ENCODE data around the gene RALGAPA2. TPM values are rescaled to one million over a fixed set of nuclear protein-coding genes. Genes with fewer than 3 reads are reported as not detected.

Gene RALGAPA2
- total RNA-seq, 1 donor from 2014 or later: 30.3 TPM

DNA sequence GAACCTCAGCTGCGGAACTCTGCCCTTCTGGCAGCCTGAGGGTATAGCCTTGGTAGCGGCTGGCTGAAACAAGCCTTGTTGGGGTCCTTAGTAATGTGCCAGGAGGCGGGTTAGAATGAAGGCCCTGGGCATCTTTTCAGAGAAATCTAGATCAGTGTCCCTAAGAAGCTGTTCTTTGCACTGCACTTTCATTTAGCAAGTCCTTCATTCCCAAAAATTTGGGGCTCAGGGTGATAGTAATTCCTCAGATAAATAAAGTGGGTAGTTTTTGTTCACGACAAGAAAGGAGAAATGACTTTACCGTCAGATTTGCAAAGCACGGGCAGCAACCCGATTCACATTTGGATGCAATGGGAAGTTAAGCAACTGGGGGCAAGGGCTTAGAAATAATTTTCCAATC, 341.4 kb downstream of the RALGAPA2 start:
- Mint-ChIP-seq H3K27me3 (ENCODE audit: unreplicated experiment) (peaks cover 24% of the 10 kb centered on the region), H3K4me3 (ENCODE audit: unreplicated experiment) (no peak overlapping the region), H3K36me3 (ENCODE audit: low read depth, unreplicated experiment) (peaks cover 5% of the 10 kb centered on the region), H3K9me3 (ENCODE audit: unreplicated experiment) (no peaks in the 10 kb centered on the region), H3K27ac (ENCODE audit: unreplicated experiment) (no peak overlapping the region), H3K4me1 (ENCODE audit: unreplicated experiment) (peaks cover 8% of the 10 kb centered on the region)
- DNase-seq (ENCODE audit: low spot score): no peak
- TF ChIP-seq, protein P1, sequence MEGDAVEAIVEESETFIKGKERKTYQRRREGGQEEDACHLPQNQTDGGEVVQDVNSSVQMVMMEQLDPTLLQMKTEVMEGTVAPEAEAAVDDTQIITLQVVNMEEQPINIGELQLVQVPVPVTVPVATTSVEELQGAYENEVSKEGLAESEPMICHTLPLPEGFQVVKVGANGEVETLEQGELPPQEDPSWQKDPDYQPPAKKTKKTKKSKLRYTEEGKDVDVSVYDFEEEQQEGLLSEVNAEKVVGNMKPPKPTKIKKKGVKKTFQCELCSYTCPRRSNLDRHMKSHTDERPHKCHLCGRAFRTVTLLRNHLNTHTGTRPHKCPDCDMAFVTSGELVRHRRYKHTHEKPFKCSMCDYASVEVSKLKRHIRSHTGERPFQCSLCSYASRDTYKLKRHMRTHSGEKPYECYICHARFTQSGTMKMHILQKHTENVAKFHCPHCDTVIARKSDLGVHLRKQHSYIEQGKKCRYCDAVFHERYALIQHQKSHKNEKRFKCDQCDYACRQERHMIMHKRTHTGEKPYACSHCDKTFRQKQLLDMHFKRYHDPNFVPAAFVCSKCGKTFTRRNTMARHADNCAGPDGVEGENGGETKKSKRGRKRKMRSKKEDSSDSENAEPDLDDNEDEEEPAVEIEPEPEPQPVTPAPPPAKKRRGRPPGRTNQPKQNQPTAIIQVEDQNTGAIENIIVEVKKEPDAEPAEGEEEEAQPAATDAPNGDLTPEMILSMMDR (IDR thresholded peaks at IDR 0.05; ENCODE audit: unreplicated experiment): no peak

DNA sequence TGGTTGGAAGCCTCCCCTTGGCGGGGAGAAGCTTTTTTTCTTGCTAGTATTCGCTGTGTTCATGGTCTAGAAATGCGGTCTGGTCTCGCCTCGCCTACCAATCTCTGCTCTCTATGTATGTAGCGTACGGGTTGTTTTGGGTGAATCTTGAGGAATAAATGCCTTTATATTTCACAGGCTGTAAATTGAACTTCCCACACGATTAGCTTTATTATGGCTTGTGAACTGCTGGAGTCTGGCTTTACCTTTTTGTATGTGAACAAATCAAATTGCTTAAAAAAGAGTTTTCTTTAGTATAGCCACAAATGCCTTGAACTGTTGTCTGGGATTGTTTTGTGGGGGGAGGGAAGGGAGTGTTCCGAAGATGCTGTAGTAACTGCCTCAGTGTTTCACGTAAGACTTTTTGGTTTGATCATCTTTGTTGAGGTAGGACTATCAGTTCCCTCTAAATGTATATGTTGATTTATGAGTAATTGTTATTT, 342.3 kb downstream of the RALGAPA2 start:
- TF ChIP-seq, protein P1 (IDR thresholded peaks at IDR 0.05; ENCODE audit: unreplicated experiment): no peak
- Mint-ChIP-seq H3K4me3 (ENCODE audit: unreplicated experiment) (peak overlapping the region; percentile 30), H3K9me3 (ENCODE audit: unreplicated experiment) (no peaks in the 10 kb centered on the region), H3K27me3 (ENCODE audit: unreplicated experiment) (peaks cover 29% of the 10 kb centered on the region), H3K27ac (ENCODE audit: unreplicated experiment) (peak overlapping the region; percentile 40), H3K36me3 (ENCODE audit: low read depth, unreplicated experiment) (peaks cover 5% of the 10 kb centered on the region), H3K4me1 (ENCODE audit: unreplicated experiment) (peaks cover 8% of the 10 kb centered on the region)
- no peak for DNase-seq (ENCODE audit: low spot score)

DNA sequence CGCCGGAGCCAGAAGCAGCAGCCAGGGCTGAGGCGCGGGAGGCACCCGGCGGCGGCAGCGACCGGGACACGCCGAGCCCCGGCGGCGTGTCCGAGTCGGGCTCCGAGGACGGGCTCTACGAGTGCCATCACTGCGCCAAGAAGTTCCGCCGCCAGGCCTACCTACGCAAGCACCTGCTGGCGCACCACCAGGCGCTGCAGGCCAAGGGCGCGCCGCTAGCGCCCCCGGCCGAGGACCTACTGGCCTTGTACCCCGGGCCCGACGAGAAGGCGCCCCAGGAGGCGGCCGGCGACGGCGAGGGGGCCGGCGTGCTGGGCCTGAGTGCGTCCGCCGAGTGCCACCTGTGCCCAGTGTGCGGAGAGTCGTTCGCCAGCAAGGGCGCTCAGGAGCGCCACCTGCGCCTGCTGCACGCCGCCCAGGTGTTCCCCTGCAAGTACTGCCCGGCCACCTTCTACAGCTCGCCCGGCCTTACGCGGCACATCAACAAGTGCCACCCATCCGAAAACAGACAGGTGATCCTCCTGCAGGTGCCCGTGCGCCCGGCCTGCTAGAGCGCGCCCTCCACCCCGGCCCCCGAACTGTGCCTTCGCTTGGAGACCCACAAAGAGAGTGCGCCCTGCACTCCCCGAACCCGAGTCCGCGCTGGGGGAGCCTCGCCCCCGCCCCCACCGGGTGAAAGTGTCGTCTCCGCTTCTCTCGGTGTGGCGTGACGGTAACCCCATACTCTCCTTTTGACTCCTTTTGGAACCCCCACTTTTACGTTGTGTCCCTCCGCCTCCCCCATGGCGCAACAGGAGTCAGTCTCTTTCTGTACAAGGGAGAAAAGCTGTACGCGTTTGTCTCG, 343.0 kb downstream of the RALGAPA2 start:
- peaks cover 32% of the 10 kb centered on the region for H3K27me3 Mint-ChIP-seq (ENCODE audit: unreplicated experiment)
- H3K36me3 Mint-ChIP-seq (ENCODE audit: low read depth, unreplicated experiment): peaks cover 5% of the 10 kb centered on the region
- H3K4me1 Mint-ChIP-seq (ENCODE audit: unreplicated experiment): peaks cover 8% of the 10 kb centered on the region
- H3K4me3 Mint-ChIP-seq (ENCODE audit: unreplicated experiment): peak overlapping the region; percentile 30
- TF ChIP-seq, protein P1 (IDR thresholded peaks at IDR 0.05; ENCODE audit: unreplicated experiment): no peak
- H3K9me3 Mint-ChIP-seq (ENCODE audit: unreplicated experiment): no peaks in the 10 kb centered on the region
- DNase-seq (ENCODE audit: low spot score): peak; percentile 13
- peak overlapping the region; percentile 40 for H3K27ac Mint-ChIP-seq (ENCODE audit: unreplicated experiment)

DNA sequence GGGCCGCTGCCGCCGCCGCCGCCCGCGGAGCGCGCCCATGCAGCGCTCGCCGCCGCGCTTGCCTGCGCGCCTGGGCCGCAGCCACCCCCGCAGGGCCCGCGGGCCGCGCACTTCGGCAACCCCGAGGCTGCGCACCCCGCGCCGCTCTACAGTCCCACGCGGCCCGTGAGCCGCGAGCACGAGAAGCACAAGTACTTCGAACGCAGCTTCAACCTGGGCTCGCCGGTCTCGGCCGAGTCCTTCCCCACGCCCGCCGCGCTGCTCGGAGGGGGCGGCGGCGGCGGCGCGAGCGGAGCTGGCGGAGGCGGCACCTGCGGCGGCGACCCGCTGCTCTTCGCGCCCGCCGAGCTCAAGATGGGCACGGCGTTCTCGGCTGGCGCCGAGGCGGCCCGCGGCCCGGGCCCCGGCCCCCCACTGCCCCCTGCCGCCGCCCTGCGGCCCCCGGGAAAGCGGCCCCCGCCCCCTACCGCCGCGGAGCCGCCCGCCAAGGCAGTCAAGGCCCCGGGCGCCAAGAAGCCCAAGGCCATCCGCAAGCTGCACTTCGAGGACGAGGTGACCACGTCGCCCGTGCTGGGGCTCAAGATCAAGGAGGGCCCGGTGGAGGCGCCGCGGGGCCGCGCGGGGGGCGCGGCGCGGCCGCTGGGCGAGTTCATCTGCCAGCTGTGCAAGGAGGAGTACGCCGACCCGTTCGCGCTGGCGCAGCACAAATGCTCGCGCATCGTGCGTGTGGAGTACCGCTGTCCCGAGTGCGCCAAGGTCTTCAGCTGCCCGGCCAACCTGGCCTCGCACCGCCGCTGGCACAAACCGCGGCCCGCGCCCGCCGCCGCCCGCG, 343.8 kb downstream of the RALGAPA2 start:
- peaks cover 5% of the 10 kb centered on the region for H3K36me3 Mint-ChIP-seq (ENCODE audit: low read depth, unreplicated experiment)
- no peaks in the 10 kb centered on the region for H3K9me3 Mint-ChIP-seq (ENCODE audit: unreplicated experiment)
- peaks cover 33% of the 10 kb centered on the region for H3K27me3 Mint-ChIP-seq (ENCODE audit: unreplicated experiment)
- H3K27ac Mint-ChIP-seq (ENCODE audit: unreplicated experiment): no peak overlapping the region
- DNase-seq (ENCODE audit: low spot score): peak; percentile 22
- H3K4me1 Mint-ChIP-seq (ENCODE audit: unreplicated experiment): peaks cover 8% of the 10 kb centered on the region
- TF ChIP-seq, protein P1 (IDR thresholded peaks at IDR 0.05; ENCODE audit: unreplicated experiment): no peak
- no peak overlapping the region for H3K4me3 Mint-ChIP-seq (ENCODE audit: unreplicated experiment)
